HG03342 (cell line): ENCODE measurements around the gene KRT15.

ENCODE experiments used
- ATAC-seq: cut with Tn5 transposase; IDR thresholded peaks from one replicate; pipeline ENCODE4 v1.9.1; 2021; ENCODE audit warnings: mild to moderate bottlenecking, moderate library complexity; ENCODE audit not compliant: unreplicated experiment

Gene KRT15

GRCh38 chr17:41518789-41519449, at the start of gene KRT15:
TSS of gene KRT15 (minus strand) at chr17:41518890. CDS start at chr17:41518827, 63 bp downstream.
- no peak for ATAC-seq

GRCh38 chr17:41567317-41567716, 48.6 kb upstream of the KRT15 start:
- ATAC-seq, result no peak

DNA sequence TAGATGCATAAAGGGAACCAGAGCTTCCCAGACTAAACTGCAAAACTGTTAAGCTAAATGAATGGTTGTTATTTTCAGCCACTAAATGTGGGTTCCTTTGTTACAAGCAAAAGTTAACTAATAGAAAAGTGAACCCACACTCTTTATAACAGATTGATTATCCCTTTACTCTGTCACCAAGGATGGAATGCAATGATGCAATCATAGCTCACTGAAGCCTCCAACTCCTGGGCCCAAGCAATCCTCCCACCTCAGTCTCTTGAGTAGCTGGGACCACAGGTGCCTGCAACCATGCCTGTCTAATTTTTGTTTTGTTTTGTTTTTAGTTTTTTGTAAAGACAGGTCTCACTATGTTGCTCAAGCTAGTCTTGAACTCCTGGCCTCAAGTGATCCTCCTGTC, 46.6 kb upstream of the KRT15 start:
- no peak for ATAC-seq

GRCh38 chr17:41563607-41564170, 45.0 kb upstream of the KRT15 start:
- no peak for ATAC-seq

- ATAC-seq, result no peak
These were observed 42.9 kb upstream of the KRT15 start for GRCh38 chr17:41561554-41561953.

DNA sequence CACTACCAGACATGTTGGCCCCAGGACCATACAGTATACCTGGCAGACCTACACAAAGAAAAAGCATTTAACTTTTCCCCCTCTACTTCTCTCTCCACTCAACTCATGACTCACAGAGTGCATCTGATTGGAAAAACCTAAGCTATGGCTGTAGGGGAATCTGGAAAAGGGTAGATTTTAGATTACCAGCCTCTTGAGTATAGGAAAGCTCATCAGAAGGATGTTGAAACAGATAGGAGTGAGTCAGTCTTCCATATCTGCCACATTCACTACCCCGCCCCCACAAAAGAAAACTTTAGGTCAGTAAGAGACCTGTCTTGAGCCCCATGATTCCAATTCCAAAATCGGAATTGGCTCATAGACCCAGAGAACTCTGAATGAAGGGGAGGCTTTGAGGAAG, 40.9 kb upstream of the KRT15 start:
- ATAC-seq, result no peak

DNA sequence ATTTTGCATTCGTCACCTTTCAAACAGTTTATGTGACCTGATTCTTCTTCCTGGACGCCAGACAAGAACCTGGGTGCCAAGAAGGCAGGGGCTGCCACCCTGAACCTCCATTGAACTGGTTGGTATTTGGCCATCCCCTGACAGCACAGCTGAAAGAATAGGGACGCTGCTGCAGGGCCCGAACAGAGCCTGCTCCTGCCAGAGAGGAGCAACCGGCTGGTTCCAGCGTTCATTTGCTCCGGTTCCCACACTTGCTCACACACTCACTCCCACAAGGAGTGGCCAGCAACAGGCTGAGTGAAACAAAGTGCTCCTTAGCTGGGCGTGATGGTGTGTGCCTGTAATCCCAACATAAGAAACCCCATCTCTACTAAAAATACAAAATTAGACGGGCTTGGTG, 38.2 kb upstream of the KRT15 start:
- ATAC-seq, result no peak

DNA sequence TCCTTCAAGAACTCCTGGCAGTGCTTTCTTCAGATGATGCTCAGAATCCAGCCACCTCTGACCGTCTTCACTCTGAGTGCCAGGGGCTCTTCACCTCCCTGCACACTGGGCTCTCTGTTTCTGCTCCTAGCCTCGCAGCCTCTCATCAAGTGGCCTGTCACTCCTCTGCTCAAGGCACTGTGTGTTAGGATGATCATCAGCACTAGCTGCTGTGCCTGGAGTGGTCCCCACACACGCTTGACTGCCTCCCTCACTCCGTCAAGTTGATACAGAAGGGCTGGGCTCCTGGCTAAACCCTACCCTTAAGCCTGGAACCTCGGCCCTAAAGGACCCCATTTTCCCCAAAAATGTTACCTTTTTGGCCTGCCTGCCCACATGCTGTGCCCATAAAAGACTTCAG, 37.6 kb upstream of the KRT15 start:
- no peak for ATAC-seq

DNA sequence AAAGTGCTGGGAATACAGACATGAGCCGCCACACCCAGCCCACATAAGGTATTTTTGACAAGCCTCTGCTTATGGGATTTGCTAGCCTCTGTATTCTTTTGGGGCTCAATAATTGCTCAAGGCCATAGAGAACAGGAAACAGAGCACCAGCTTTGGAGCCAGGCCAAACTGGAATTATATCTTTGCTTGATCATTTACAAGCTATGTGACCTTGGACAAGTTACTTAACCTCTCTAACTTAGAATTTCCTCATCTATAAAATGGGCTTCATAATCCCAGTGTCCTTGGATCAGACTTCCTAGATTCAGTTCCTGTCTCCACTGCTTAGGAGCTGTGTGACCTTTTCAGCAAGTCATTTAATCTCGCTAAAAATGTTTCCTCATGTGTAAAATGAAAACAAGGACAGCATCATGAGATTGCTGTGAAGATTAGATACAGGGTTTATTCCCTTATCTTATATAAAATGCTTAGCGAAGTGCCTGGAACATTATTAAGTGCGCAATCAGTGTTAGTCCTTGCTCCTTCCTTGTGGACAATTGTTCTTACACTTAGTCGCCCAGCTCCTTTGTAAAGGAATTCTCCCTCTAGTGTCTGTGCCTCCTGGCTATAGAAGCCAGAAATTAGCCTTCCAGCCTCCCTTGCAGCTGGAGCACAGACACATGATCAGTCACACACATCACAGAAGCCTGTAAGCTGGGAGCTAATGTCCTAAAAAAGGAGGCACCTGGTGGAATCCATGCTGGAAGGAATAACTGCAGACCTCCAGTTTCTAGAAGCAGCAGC, 36.6 kb upstream of the KRT15 start:
- ATAC-seq, result no peak

- no peak for ATAC-seq
These were observed 35.4 kb upstream of the KRT15 start for GRCh38 chr17:41553987-41554680.

- no peak for ATAC-seq
These were observed 34.5 kb upstream of the KRT15 start for GRCh38 chr17:41553176-41553575.

GRCh38 chr17:41552455-41552854, 33.8 kb upstream of the KRT15 start:
- ATAC-seq, result no peak

GRCh38 chr17:41551365-41551764, 32.7 kb upstream of the KRT15 start:
- no peak for ATAC-seq

DNA sequence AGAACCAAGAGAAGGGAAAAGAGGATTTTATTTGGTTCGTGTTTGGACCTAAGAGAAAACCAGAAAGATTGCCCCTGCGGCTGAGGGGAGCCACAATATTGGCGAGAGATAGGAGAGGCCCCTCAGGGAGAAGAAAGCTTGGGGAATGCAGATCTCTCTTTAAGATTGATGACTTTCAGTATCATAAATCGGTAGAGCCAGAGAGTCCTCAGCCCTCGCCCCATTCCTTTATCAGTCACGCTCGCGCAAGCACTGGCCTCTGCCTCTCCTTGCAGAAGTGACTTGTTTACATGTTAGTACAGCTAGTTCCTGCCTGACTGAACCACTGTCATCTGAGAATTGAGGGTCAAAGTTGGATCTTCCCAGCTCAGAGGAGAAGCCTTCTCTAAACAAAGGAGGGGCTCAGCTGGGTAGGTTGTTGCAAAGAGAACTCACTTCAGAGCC, 30.9 kb upstream of the KRT15 start:
- ATAC-seq, result no peak

DNA sequence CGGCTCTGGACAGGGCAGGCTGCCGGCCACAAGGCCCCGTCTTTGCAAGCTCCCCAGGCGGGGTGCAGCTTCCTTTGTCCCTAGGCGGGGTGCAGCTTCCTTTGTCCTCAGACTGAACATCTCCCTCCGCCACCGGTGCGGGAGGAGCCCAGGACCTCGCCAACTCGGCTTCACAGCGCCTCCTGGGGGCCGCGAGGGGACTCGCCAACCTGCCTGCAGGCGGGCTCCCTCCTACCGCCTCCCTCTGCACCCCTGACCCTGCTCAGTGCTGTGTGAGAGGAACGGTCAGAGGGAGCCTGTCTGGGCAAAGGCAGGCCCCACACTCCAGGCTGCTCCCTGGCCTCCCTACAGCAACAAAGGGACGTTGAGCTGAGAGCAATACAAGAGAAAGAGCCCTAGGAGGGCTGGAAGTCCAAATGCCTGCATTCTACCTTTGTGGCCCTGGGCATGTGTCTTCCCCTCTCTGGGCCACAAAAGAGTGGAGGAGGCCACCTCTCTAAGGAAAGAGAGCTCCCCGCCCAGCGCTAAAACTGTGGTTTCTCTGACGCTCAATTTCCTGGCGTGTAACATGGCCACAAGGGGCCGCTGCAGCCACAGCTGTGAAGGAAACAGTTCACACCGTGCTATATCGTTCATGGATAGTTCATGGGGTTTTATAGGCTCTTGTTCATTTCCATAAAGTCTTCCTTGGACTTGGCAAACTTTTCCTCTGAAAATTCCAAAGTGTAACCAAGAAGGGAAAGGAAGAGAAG, 30.3 kb upstream of the KRT15 start:
- peak; percentile 66 for ATAC-seq

DNA sequence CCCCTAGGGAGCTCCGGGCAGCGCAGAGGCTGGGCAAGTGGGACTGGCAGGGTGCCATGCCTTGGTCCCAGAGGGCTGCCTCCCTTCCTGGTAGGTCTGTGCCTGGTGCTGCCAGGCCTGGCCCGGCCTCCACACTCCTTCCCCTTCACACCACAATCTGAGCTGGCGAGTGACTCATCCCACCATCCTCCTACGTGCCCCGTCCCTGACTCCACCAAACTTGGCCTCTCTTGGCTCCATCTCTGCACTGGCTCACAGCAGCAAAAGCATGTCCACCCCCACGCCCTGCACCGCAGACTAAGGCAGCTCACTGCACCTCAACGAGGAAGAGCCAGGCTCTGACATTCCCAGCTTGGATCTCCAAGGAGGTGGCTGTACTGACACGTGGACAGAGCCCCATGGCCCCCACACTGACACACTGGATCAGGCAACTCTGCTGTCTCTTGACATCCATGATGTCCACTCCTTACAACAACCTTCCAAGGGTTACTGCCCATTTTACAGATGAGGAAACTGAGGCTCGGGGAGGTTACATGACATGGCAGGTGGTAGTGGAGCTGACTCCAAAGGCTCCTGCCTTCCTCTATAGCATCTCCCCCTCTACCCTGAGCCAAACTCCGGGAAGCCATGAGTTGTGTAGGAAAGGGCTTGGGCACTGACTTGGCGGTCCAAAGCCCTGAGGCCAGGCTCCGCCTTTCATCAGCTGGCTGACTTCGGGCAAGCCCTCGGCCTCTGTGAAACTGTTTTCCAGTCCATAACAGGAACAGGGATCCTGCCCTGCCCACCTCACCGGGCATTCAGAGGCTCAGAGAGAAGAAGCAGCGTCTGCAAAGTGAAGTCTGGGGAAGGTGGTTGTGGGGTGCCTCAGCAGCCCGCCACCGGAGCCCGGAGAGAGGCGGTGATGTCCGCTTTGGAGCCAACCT, 29.5 kb upstream of the KRT15 start:
- ATAC-seq, result no peak

GRCh38 chr17:41547378-41547841, 28.7 kb upstream of the KRT15 start:
- no peak for ATAC-seq

GRCh38 chr17:41546819-41547218, 28.1 kb upstream of the KRT15 start:
- ATAC-seq, result no peak

DNA sequence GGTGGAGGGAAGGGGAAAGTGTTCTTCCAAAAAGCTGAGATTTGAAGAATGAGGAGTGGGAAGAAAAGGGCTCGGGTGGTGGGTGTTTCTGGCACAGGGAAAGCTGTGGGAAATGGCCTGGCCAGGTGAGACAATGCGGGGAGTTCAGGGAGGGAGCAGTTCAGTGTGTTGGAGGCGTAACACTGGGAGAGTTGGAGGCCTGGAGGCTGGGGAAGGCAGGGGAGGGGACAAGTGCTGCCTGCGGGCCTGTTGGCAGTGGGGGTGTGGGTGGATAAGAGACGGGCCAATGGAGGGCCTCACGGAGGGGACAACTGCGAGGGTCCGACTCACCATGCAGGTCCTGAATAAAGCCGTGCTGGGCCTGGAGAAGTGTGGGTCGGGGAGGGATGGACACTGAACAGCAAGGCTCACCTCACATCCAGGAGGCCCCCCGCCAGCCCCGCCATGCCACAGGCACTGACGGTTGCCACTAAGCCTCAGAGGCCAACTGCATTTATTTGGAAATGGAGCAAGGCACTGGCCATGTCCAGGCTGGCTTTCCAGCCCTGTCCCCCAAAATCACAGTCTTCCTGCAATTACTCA, 27.2 kb upstream of the KRT15 start:
- ATAC-seq, result no peak
